GM12892 (cell line): Measurements from ENCODE around the gene ARHGEF4.

Source experiments
- POLR2A ChIP-seq: IDR thresholded peaks from 2 replicates; pipeline ENCODE4 v1.6.1; 2011; ENCODE audit warnings: low read depth, low read length, control low read depth
- POLR2AphosphoS5 ChIP-seq: IDR thresholded peaks from 2 replicates; pipeline ENCODE4 v1.6.1; 2011; ENCODE audit warnings: low read depth, low read length, control low read depth

DNA sequence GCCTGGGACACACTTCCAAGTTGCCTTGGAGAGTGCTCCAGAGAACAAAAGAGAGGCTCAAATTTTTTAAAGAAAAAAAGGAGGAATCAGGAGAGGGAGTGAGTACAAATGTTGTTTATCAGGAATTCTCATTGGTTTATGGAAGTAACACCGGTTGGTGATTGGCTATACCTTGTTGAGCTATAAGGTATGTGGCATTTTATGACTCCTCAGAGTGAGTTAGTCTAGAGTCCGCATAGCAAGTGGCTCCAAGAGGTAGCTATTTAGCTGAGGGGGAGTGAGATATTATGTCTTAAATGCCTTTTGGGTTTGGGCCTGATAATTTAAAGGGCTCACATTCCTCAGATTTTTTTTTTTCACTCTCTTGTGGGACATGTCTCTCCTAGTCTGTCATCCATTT lies 85.7 kb downstream of the ARHGEF4 start:
- TF ChIP-seq POLR2AphosphoS5 (no peak), POLR2A (no peak)
